AG04450 (cell line): ENCODE results near the gene CADM1. TPM values are rescaled to one million over a fixed set of nuclear protein-coding genes. Genes with fewer than 3 reads are reported as not detected.

ENCODE experiments used
- CTCF ChIA-PET: fragments of 300-600, 350-600 bp; formaldehyde crosslinking; extraction: SDS; loops from one replicate; lab custom pipeline; 2022; ENCODE audit warnings: antibody characterized with exemption, inconsistent platforms; lab: Charles Lee
- POLR2A ChIA-PET: fragments of 350-600 bp; formaldehyde crosslinking; extraction: SDS; loops from one replicate; lab custom pipeline; 2021; ENCODE audit warnings: antibody characterized with exemption, inconsistent platforms; lab: Yijun Ruan, JAX
- DNase-seq: peaks from one replicate; pipeline ENCODE4 v3.0.0-alpha.2; 2011; ENCODE audit warnings: low read depth, low spot score
- H3K27ac ChIP-seq: one replicate; pipeline ENCODE4 v1.5.1; 2012; ENCODE audit warnings: low read depth, low read length, control low read depth
- H3K27me3 ChIP-seq: one replicate; pipeline ENCODE4 v1.6.0; 2012; ENCODE audit warnings: low read length; ENCODE audit not compliant: control insufficient read depth, insufficient read depth
- H3K4me3 ChIP-seq: 2 replicates; pipeline ENCODE4 v1.5.1; 2011; ENCODE audit warnings: mild to moderate bottlenecking, low read depth, low read length, control low read depth
- H3K9me3 ChIP-seq: 2 replicates; pipeline ENCODE4 v1.5.1; 2012; ENCODE audit warnings: low read length; ENCODE audit not compliant: control insufficient read depth, insufficient read depth
- CTCF ChIP-seq: IDR thresholded peaks from 2 replicates; pipeline ENCODE4 v1.5.1; 2011; ENCODE audit warnings: low read depth, low read length, control low read depth, inconsistent platforms
- polyA plus RNA-seq: library from polyadenylated mRNA; depleted of rRNA; stranded (reverse); fragments of >200 nt; gene quantifications from 2 replicates; pipeline ENCODE4 v1.2.3, GENCODE V29; 2011

The CADM1 gene
- polyA plus RNA-seq, 1 experiment: 70.7 TPM

GRCh38 chr11:115303929-115304531, 200.2 kb downstream of the CADM1 start:
- DNase-seq: no peak
- Histone ChIP-seq H3K27me3 (no peaks in the 10 kb centered on the region), H3K9me3 (no peaks in the 10 kb centered on the region), H3K27ac (no peak overlapping the region), H3K4me3 (no peak overlapping the region)
- ChIA-PET POLR2A (interaction anchor here (0.6 kb wide), 1 partner anchor 243 kb away, joined by 3 read pairs; no protein-coding TSS in a partner anchor), CTCF (interaction anchor here (0.6 to 2.9 kb wide), 5 partner anchors 18 to 735 kb away, joined by 3 to 11 read pairs (median 3); partner anchors contain the start of gene CADM1)
- TF ChIP-seq CTCF: no peak

- no peak overlapping the region for H3K27ac ChIP-seq
- no peak overlapping the region for H3K4me3 ChIP-seq
- DNase-seq: no peak
- ChIA-PET CTCF (interaction anchor here (0.5 kb wide), 1 partner anchor 151 kb away, joined by 16 read pairs; no protein-coding TSS in a partner anchor), POLR2A (no interaction called here)
- TF ChIP-seq CTCF: no peak
- no peaks in the 10 kb centered on the region for H3K27me3 ChIP-seq
- H3K9me3 ChIP-seq: no peaks in the 10 kb centered on the region
Measured at GRCh38 chr11:115302946-115303703, 201.1 kb downstream of the CADM1 start.

GRCh38 chr11:115300660-115301428, 203.4 kb downstream of the CADM1 start:
- TF ChIP-seq CTCF: no peak
- POLR2A ChIA-PET: no interaction called here
- Histone ChIP-seq H3K4me3 (no peak overlapping the region), H3K27me3 (no peaks in the 10 kb centered on the region), H3K9me3 (no peaks in the 10 kb centered on the region), H3K27ac (no peak overlapping the region)
- CTCF ChIA-PET: interaction anchor here (1.0 kb wide), 1 partner anchor 202 kb away, joined by 3 read pairs; no protein-coding TSS in a partner anchor
- no peak for DNase-seq

- no peak overlapping the region for H3K4me3 ChIP-seq
- ChIA-PET POLR2A (no interaction called here), CTCF (no interaction called here)
- DNase-seq: no peak
- TF ChIP-seq CTCF: no peak
- H3K27me3 ChIP-seq: no peaks in the 10 kb centered on the region
- H3K27ac ChIP-seq: no peak overlapping the region
- H3K9me3 ChIP-seq: no peaks in the 10 kb centered on the region
Measured at GRCh38 chr11:115298300-115299012, 205.8 kb downstream of the CADM1 start.
